Measurements from ENCODE around the gene NLGN1.

DNA sequence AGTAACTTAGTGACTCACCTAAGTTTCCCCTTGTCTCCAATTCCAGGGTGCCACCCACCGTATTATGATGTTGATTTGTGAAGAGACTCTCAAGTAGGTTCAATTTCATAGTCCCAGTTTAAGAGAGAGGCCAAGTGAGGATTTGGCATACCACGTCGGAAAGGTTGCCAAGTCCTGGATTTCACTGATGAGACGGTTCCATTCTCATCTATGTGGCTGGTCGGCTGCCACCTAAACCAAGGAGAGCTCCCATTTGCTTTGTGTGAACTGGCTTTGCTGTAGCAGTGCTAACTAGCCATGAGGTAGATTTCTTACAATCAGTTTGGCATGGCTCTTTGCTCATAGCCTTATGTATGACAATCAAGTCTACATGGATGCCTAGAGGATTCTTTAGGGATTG lies 653.6 kb downstream of the NLGN1 start:
- TF ChIP-seq CTCF (IDR thresholded peaks at IDR 0.05) = no peak
- TF ChIP-seq POLR2A (IDR thresholded peaks at IDR 0.05) = no peak

All from heart left ventricle (tissue), 13 donors.